ENCODE results near the gene LEMD2. TPM values are rescaled to one million over a fixed set of nuclear protein-coding genes. Genes with fewer than 3 reads are reported as not detected.

Gene LEMD2
- total RNA-seq, 1 experiment from 2014 or later = 65.9 TPM

DNA sequence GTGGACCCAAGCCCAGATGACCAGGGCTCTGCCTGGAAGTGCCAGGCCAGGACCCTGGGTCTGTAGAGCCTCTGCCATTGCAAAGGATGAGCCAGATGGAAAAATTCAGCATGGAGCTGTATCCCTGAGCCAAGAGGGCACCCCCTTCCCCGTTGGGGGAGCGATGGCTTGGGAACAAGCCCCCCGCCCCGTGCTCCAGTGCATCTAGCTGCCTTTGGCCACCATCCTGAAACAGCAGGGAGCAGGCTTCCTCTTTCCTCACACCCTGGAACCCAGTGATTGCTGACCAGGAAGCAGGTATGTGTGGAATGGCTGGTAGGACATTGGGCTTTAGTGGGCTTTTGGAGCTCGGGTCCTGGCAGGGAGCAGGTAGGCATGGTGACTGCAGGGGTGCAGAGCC is 12.7 kb upstream of the LEMD2 start:
- BruUV-seq (replicated peaks) = no TSS peak
- Histone ChIP-seq H3K27ac (no peak overlapping the region), H3K36me3 (ENCODE audit: low read depth) (no peaks in the 10 kb centered on the region), H3K4me2 (no peak overlapping the region), H3K79me2 (ENCODE audit: low read depth) (no peaks in the 10 kb centered on the region), H3K4me1 (replicated peaks; ENCODE audit: insufficient read depth) (no peaks in the 10 kb centered on the region), H3K9me2 (ENCODE audit: insufficient read depth) (no peaks in the 10 kb centered on the region), H3K4me3 (no peak overlapping the region), H3K27me3 (ENCODE audit: insufficient read depth, low read depth) (peaks cover 71% of the 10 kb centered on the region), H3K9me3 (ENCODE audit: insufficient read depth, low read depth) (no peaks in the 10 kb centered on the region), H2AFZ (no peak overlapping the region), H3F3A (ENCODE audit: insufficient read depth, low read depth) (no peaks in the 10 kb centered on the region), H4K20me1 (ENCODE audit: insufficient read depth) (0 out of 2 replicates have a peak, but pooled peaks cover 4% of the 10 kb centered on the region)
- DNase-seq = no peak
- intact Hi-C loops (cut with micrococcal nuclease; ENCODE audit: unreplicated experiment) = no loop called here
- no peak for TF ChIP-seq EZH2 (IDR thresholded peaks at IDR 0.05; ENCODE audit: low read depth)
- ChIA-PET CTCF (no interaction called here), POLR2A (ENCODE audit: unreplicated experiment) (no interaction called here)

DNA sequence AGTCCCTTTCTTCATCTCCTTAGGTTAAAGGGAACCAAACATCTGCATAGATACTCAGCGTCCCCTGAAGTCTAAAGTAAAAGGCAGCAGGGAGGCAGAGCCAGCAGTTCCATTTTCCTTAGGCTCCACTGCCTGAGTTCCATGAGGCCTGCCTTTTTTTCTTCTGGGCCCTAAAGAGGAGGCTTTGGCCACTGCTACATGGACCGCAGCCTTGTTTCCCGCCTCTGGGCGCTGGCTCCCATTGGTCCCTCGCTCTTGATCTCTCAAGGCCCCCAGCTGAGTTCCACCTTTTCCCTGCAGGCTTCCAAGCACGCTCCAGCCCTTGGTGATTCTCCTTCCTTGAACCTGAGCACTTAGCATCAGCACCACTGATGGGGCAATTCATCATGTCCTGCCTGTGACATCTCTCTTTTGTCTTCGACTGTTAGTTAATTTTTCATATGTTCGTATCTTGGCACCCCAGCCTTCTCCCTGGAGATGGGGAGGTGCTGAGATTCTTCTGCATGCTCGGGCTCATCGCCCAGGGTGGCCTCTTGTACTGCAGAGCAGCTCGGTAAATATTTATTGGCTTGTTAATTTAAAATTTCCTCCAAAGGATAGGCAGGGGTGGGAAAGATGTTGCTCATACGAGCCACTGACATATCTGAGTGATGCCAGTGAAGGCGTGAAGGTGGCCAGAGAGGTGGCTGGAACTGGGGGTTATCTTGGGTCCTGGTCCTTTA is 11.5 kb upstream of the LEMD2 start:
- Histone ChIP-seq H3K9me3 (ENCODE audit: insufficient read depth, low read depth) (no peaks in the 10 kb centered on the region), H3K4me3 (no peak overlapping the region), H3K27ac (no peak overlapping the region), H3K27me3 (ENCODE audit: insufficient read depth, low read depth) (peaks cover 61% of the 10 kb centered on the region), H4K20me1 (ENCODE audit: insufficient read depth) (0 out of 2 replicates have a peak, but pooled peaks cover 4% of the 10 kb centered on the region), H3K36me3 (ENCODE audit: low read depth) (no peaks in the 10 kb centered on the region), H2AFZ (no peak overlapping the region), H3K79me2 (ENCODE audit: low read depth) (no peaks in the 10 kb centered on the region), H3K9me2 (ENCODE audit: insufficient read depth) (no peaks in the 10 kb centered on the region), H3F3A (ENCODE audit: insufficient read depth, low read depth) (no peaks in the 10 kb centered on the region; the same call in 1 of the 2 replicates), H3K4me1 (replicated peaks; ENCODE audit: insufficient read depth) (no peaks in the 10 kb centered on the region), H3K4me2 (no peak overlapping the region)
- intact Hi-C loops (cut with micrococcal nuclease; ENCODE audit: unreplicated experiment) = no loop called here
- DNase-seq = no peak
- CTCF ChIA-PET = no interaction called here
- POLR2A ChIA-PET (ENCODE audit: unreplicated experiment) = no interaction called here
- TF ChIP-seq EZH2 (IDR thresholded peaks at IDR 0.05; ENCODE audit: low read depth) = no peak
- TF ChIP-seq, protein P1, sequence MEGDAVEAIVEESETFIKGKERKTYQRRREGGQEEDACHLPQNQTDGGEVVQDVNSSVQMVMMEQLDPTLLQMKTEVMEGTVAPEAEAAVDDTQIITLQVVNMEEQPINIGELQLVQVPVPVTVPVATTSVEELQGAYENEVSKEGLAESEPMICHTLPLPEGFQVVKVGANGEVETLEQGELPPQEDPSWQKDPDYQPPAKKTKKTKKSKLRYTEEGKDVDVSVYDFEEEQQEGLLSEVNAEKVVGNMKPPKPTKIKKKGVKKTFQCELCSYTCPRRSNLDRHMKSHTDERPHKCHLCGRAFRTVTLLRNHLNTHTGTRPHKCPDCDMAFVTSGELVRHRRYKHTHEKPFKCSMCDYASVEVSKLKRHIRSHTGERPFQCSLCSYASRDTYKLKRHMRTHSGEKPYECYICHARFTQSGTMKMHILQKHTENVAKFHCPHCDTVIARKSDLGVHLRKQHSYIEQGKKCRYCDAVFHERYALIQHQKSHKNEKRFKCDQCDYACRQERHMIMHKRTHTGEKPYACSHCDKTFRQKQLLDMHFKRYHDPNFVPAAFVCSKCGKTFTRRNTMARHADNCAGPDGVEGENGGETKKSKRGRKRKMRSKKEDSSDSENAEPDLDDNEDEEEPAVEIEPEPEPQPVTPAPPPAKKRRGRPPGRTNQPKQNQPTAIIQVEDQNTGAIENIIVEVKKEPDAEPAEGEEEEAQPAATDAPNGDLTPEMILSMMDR (conservative IDR thresholded peaks at IDR 0.05) = no peak
- no TSS peak for BruUV-seq (replicated peaks)

DNA sequence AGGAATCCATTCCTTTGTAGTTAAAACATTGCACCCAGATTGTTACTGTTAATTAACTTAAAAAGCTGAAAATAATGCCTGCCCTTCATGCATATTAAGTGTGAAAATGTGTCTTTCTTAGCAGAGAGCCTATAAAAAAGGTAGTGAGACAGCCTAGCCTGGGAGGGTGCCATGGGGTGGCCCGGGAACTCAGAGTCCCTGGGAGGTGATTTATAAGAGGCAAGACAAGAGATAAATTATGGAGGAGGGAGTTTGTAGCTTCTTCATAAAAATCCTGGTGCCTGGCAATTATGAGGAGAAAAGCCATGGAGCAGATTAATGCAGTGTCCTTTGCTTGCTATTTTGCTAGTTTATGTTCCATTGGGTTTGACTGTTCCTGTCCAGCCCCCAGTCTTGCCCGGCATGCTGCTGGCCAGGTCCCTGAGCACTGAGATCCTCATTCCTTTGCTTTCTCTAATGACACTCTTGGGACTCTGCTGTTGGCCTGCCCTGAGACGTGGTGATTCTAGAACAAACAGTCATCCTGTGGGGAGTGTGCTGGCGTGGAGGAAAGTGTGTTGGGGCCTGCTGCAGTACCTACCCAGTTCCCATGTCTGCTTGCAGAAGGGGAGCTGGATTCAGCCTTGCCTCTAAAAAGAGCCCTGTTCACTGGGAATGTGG is 10.7 kb upstream of the LEMD2 start:
- H3K27ac ChIP-seq = no peak overlapping the region
- ChIA-PET POLR2A (ENCODE audit: unreplicated experiment) (no interaction called here), CTCF (interaction anchor here (0.6 kb wide), 1 partner anchor 28 kb away, joined by 6 read pairs; no protein-coding TSS in a partner anchor)
- H3K4me2 ChIP-seq = no peak overlapping the region
- no peaks in the 10 kb centered on the region for H3K36me3 ChIP-seq (ENCODE audit: low read depth)
- H3K27me3 ChIP-seq (ENCODE audit: insufficient read depth, low read depth) = peaks cover 52% of the 10 kb centered on the region
- no peaks in the 10 kb centered on the region for H3K79me2 ChIP-seq (ENCODE audit: low read depth)
- intact Hi-C loops (cut with micrococcal nuclease; ENCODE audit: unreplicated experiment) = no loop called here
- 0 out of 2 replicates have a peak, but pooled peaks cover 4% of the 10 kb centered on the region for H4K20me1 ChIP-seq (ENCODE audit: insufficient read depth)
- DNase-seq = no peak
- peaks cover 8% of the 10 kb centered on the region for H3K4me1 ChIP-seq (replicated peaks; ENCODE audit: insufficient read depth)
- TF ChIP-seq, protein P1 (conservative IDR thresholded peaks at IDR 0.05) = no peak
- no peak for TF ChIP-seq EZH2 (IDR thresholded peaks at IDR 0.05; ENCODE audit: low read depth)
- H3K4me3 ChIP-seq = no peak overlapping the region
- BruUV-seq (replicated peaks) = no TSS peak
- H3F3A ChIP-seq (ENCODE audit: insufficient read depth, low read depth) = peaks cover 1% of the 10 kb centered on the region; the same call in 1 of the 2 replicates
- H3K9me3 ChIP-seq (ENCODE audit: insufficient read depth, low read depth) = no peaks in the 10 kb centered on the region
- no peaks in the 10 kb centered on the region for H3K9me2 ChIP-seq (ENCODE audit: insufficient read depth)
- H2AFZ ChIP-seq = no peak overlapping the region

Data from PC-9 (cell line).